ENCODE measurements around the gene ZNF691.
"Not testable (repeated sequence)": the region's sequence is repeated elsewhere in the genome, so short reads cannot be mapped to it uniquely, and the experiment has no call there.

ZNF691 gene

GRCh38 chr1:42832641-42833240 lies 13.7 kb upstream of the ZNF691 start:
- DNase-seq (ENCODE audit: low read depth in 3 of 3, low spot score in 1 of 3) = no peak

- DNase-seq (ENCODE audit: low read depth in 3 of 3, low spot score in 1 of 3) = no peak
Measured at GRCh38 chr1:42833981-42834380, 12.4 kb upstream of the ZNF691 start.

DNA sequence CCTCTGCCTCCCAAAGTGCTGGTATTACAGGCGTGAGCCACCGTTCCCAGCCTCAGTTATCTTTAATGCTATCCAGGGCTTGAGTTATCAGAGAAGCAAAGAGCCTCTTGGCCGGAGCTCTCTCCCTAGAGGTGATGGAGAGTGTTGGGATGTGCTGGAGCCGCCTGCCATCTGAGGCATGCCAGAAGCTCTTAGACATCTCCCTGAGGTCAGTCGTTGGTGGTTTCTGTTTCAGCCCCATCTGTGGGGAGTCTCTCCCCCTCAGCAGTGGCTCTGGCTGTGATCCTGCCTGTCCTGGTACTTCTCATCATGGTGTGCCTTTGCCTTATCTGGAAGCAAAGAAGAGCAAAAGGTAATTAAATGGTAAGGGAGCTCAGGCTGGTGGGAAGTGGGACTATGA lies 11.6 kb upstream of the ZNF691 start:
- DNase-seq (ENCODE audit: low read depth in 3 of 3, low spot score in 1 of 3) = no peak

- no peak for DNase-seq (ENCODE audit: low read depth in 3 of 3, low spot score in 1 of 3)
Measured at GRCh38 chr1:42835422-42835821, 11.0 kb upstream of the ZNF691 start.

- DNase-seq (ENCODE audit: low read depth in 3 of 3, low spot score in 1 of 3) = no peak
Measured at GRCh38 chr1:42837709-42838108, 8.7 kb upstream of the ZNF691 start.

DNA sequence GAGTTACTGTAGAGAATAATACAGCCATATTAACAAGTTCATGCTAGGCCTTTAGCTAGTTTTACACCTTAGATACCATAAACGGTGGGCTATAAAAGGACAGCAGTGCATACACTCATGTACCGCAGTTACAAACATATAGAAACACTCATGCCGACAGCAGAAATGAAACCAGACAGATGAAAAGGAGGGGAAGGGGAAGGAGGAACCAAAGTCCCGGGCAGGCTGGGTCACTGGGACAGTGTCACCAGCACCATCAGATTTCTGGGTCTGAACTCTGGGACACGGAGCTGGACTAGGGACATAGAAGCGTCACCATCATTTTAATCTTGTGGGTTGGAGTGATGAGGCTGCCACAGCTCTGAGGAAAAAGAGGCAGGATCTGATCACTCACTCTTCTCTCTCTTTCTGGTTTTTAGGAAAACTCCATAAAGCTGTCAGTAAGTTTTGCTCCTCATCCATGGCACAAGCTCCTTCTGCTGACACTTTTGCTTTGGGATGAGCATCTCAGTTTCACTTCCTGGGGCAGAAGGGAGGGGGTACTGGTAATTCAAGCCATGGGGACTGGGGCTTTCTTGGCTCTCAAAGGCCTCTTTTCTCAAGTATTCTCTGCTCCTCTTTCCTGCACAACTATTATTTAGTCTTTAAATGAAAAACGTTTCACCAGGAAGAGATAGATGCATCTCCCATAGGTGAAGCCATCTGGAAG lies 7.8 kb upstream of the ZNF691 start:
- no peak for DNase-seq (ENCODE audit: low read depth in 3 of 3, low spot score in 1 of 3)

DNA sequence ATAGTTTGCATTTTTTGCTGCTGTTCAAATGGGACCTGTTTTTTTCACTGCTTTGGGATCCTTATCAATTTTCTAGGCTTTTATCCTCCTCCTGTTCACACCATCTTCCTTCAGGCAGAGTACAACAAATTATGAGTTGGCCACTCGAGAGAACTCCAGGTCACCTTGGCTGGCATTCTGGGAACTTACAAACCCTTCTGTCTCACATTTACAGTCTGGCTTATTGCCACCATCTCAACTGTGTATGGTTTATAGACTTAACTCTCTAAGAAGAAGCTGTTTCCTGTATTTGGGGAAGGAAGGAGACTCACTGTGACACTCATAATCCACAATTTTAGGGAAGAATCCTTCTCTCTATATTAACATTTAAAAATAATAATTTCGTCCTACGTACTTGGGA lies 5.4 kb upstream of the ZNF691 start:
- no peak for DNase-seq (ENCODE audit: low read depth in 3 of 3, low spot score in 1 of 3)

- no peak for DNase-seq (ENCODE audit: low read depth in 3 of 3, low spot score in 1 of 3)
Measured at GRCh38 chr1:42841440-42842147, 4.8 kb upstream of the ZNF691 start.

GRCh38 chr1:42844592-42845140 lies 1.7 kb upstream of the ZNF691 start:
- no peak for DNase-seq (ENCODE audit: low read depth in 3 of 3, low spot score in 1 of 3)

DNA sequence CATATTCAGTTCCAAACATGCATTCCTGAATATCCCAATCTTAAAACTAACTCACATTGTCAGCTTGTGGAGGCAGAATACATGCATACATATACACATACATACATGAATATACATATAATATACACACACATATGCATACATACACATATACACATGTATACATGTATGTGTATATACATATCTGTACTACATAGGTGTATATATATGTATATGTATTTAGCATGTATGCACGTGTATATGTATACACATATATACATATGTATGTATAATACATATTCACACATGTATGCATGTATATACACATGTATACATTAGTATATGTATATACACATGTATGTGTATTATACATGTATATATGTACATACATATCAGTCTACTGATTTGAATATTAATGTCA lies 1.2 kb upstream of the ZNF691 start:
- DNase-seq (ENCODE audit: low read depth in 3 of 3, low spot score in 1 of 3) = no peak

DNA sequence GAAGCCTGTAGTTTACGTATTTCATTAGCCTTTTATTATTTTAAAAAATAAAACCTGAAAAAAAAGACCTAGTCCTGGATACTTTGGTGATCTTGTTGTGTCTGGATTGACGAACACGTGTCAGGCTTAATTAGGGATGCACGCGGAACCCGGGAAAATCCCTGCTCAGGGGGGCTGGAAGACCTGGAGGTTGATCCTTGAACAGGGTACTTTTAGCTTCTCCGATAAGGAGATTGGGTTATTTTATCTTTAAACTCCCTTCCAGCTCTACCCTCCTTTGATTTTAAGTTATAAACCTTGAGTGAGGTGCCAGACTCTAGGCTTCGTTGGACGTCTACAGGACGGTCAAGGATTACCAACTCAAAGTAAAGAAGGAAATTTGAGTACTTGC lies 552 bp upstream of the ZNF691 start:
- DNase-seq (ENCODE audit: low read depth in 3 of 3, low spot score in 1 of 3) = no peak

DNA sequence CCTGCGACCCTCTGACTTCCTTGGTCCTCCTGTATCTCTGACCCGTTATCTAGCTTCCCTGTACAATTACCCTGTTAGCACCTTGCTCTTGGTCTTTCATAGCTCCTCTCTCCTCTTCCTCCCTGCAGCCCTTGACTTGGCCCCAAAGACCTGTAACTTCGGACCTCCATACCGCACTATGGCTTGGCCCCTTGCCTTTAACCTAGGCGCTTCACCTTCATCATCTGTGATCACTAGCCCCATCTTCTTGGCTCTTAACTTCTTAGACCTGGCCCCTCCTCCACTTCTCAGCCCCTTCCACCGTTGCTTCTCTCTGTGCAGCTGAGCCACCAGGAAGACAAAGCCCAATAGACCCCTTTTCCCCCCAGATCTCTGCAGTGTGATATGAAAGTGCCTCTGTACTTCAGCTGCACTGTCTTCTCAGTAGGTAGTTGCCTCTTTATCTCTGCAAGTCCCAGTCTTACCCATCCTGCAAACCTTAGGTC lies 740 bp downstream of the ZNF691 start:
- DNase-seq (ENCODE audit: low read depth in 3 of 3, low spot score in 1 of 3) = no peak

GRCh38 chr1:42847721-42848460 lies 1.5 kb downstream of the ZNF691 start:
- no peak for DNase-seq (ENCODE audit: low read depth in 3 of 3, low spot score in 1 of 3)

DNA sequence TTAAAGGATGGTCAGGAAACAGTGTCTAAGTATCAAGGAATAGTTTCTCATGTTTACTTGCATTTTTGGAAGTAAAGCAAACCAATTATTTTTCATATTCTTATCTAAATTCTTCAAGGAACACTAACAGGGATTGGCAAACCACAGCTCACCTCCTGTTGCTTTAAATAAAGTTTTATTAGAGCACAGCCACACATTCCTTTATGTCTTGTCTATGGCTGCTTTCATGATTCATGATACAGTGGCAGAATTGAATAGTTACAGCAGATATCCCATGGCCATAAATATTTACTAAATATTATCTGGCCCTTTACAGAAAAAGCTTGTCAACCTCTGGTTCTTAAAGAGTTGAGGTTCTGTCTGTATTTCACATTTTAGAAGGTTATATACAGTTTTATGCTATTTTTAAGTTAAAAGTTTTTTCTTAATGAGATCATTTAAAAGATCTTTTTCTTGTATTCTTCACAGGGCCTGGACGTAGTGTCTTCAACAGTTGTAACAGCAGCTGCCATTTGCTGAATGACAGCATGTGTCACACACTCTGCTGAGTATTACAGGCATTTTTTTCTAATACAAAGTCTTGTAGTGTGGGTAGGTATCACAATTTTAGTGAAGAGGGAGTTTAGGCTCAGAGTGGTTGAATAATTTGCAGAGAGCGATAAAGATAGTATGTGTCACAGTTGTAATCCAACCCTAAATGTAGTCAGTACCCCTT lies 2.6 kb downstream of the ZNF691 start:
- DNase-seq (ENCODE audit: low read depth in 3 of 3, low spot score in 1 of 3) = no peak

DNA sequence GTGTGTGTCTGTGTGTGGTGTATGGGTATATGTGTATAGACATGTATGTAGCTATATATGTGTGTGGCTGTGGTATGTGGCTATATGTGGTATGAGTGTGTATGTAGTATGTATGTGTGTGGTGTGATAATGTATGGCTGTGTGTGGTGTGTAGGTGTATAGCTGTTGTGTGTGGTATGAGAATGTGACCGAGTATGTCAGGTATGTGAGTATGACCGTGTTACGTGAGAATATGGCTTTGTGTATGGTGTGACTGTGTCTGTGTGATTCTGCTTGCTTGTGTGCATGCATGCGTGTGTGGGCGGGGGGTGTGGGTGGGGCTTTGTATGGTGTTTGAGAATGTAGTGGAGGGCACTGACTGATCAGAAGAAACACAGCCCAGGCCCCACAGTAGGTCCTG lies 3.5 kb downstream of the ZNF691 start:
- DNase-seq (ENCODE audit: low read depth in 3 of 3, low spot score in 1 of 3) = no peak

- no peak for DNase-seq (ENCODE audit: low read depth in 3 of 3, low spot score in 1 of 3)
Measured at GRCh38 chr1:42851420-42851819, 5.0 kb downstream of the ZNF691 start.

- no peak for DNase-seq (ENCODE audit: low read depth in 3 of 3, low spot score in 1 of 3)
Measured at GRCh38 chr1:42851960-42852607, 5.7 kb downstream of the ZNF691 start.

GRCh38 chr1:42852608-42852980 lies 6.2 kb downstream of the ZNF691 start:
- DNase-seq (ENCODE audit: low read depth in 3 of 3, low spot score in 1 of 3) = no peak

- no peak for DNase-seq (ENCODE audit: low read depth in 3 of 3, low spot score in 1 of 3)
Measured at GRCh38 chr1:42853116-42853884, 6.9 kb downstream of the ZNF691 start.

- not testable (repeated sequence) for DNase-seq (ENCODE audit: low read depth in 3 of 3, low spot score in 1 of 3)
Measured at GRCh38 chr1:42856554-42856953, 10.1 kb downstream of the ZNF691 start.
